Activated naive CD4-positive, alpha-beta T cell treated with anti-CD3 and anti-CD28 coated beads, Interleukin-2, amount 50 U/mL, for 24 hours (primary cell): ENCODE measurements around the gene FIS1.
"Not testable (repeated sequence)": the region's sequence is repeated elsewhere in the genome, so short reads cannot be mapped to it uniquely, and the experiment has no call there.

Experiments used
- H3K27ac Mint-ChIP-seq: one replicate; pipeline ENCODE4 v1.8.0; 2021; ENCODE audit warnings: mild to moderate bottlenecking, mixed read lengths
- H3K27me3 Mint-ChIP-seq: one replicate; pipeline ENCODE4 v1.8.0; 2021; ENCODE audit warnings: mixed read lengths
- H3K36me3 Mint-ChIP-seq: one replicate; pipeline ENCODE4 v1.8.0; 2021; ENCODE audit warnings: mixed read lengths
- H3K4me1 Mint-ChIP-seq: one replicate; pipeline ENCODE4 v1.8.0; 2021; ENCODE audit warnings: mixed read lengths
- H3K4me3 Mint-ChIP-seq: one replicate; pipeline ENCODE4 v1.8.0; 2021; ENCODE audit warnings: mild to moderate bottlenecking, mixed read lengths
- H3K9me3 Mint-ChIP-seq: one replicate; pipeline ENCODE4 v1.8.0; 2021; ENCODE audit warnings: mixed read lengths

The FIS1 gene

GRCh38 chr7:101244375-101245146, at the start of gene FIS1:
Gene FIS1, minus strand, starts transcription at chr7:101245081. Its CDS starts 77 bp downstream, at chr7:101245004.
- H3K27me3 Mint-ChIP-seq: no peaks in the 10 kb centered on the region
- no peaks in the 10 kb centered on the region for H3K9me3 Mint-ChIP-seq
- H3K27ac Mint-ChIP-seq: peak within 1 kb of the TSS; percentile 90
- H3K36me3 Mint-ChIP-seq: peaks cover 2% of the 10 kb centered on the region
- peak within 1 kb of the TSS; percentile 96 for H3K4me3 Mint-ChIP-seq
- peaks cover 32% of the 10 kb centered on the region for H3K4me1 Mint-ChIP-seq

GRCh38 chr7:101294039-101294831, 49.4 kb upstream of the FIS1 start:
- peaks cover 5% of the 10 kb centered on the region for H3K4me1 Mint-ChIP-seq
- peaks cover 28% of the 10 kb centered on the region for H3K27me3 Mint-ChIP-seq
- H3K4me3 Mint-ChIP-seq: no peak overlapping the region
- H3K36me3 Mint-ChIP-seq: no peaks in the 10 kb centered on the region
- H3K27ac Mint-ChIP-seq: no peak overlapping the region
- no peaks in the 10 kb centered on the region for H3K9me3 Mint-ChIP-seq

GRCh38 chr7:101293069-101294021, 48.5 kb upstream of the FIS1 start:
- peaks cover 24% of the 10 kb centered on the region for H3K27me3 Mint-ChIP-seq
- not testable (repeated sequence) for H3K4me1 Mint-ChIP-seq, H3K27ac Mint-ChIP-seq, H3K9me3 Mint-ChIP-seq, H3K4me3 Mint-ChIP-seq, H3K36me3 Mint-ChIP-seq

- not testable (repeated sequence) for H3K4me3 Mint-ChIP-seq, H3K9me3 Mint-ChIP-seq, H3K4me1 Mint-ChIP-seq, H3K36me3 Mint-ChIP-seq, H3K27ac Mint-ChIP-seq
- H3K27me3 Mint-ChIP-seq: peaks cover 20% of the 10 kb centered on the region
These were observed 47.7 kb upstream of the FIS1 start for GRCh38 chr7:101292566-101292965.

- H3K36me3 Mint-ChIP-seq, H3K9me3 Mint-ChIP-seq, H3K27ac Mint-ChIP-seq, H3K4me3 Mint-ChIP-seq: not testable (repeated sequence)
- Mint-ChIP-seq H3K4me1 (peaks cover 11% of the 10 kb centered on the region), H3K27me3 (peaks cover 11% of the 10 kb centered on the region)
These were observed 45.5 kb upstream of the FIS1 start for GRCh38 chr7:101290186-101291037.

- Mint-ChIP-seq H3K4me1 (peaks cover 11% of the 10 kb centered on the region), H3K27me3 (peaks cover 11% of the 10 kb centered on the region)
- not testable (repeated sequence) for H3K36me3 Mint-ChIP-seq, H3K27ac Mint-ChIP-seq, H3K9me3 Mint-ChIP-seq, H3K4me3 Mint-ChIP-seq
These were observed 44.8 kb upstream of the FIS1 start for GRCh38 chr7:101289687-101290086.

- no peaks in the 10 kb centered on the region for H3K36me3 Mint-ChIP-seq
- peaks cover 11% of the 10 kb centered on the region for H3K4me1 Mint-ChIP-seq
- H3K4me3 Mint-ChIP-seq: no peak overlapping the region
- no peaks in the 10 kb centered on the region for H3K9me3 Mint-ChIP-seq
- H3K27ac Mint-ChIP-seq: no peak overlapping the region
- peaks cover 8% of the 10 kb centered on the region for H3K27me3 Mint-ChIP-seq
These were observed 43.6 kb upstream of the FIS1 start for GRCh38 chr7:101288439-101288838.

- Mint-ChIP-seq H3K36me3 (no peaks in the 10 kb centered on the region), H3K27me3 (peaks cover 6% of the 10 kb centered on the region), H3K27ac (no peak overlapping the region), H3K4me3 (no peak overlapping the region), H3K4me1 (peaks cover 18% of the 10 kb centered on the region), H3K9me3 (no peaks in the 10 kb centered on the region)
These were observed 42.2 kb upstream of the FIS1 start for GRCh38 chr7:101287032-101287431.

GRCh38 chr7:101285880-101286279, 41.0 kb upstream of the FIS1 start:
- not testable (repeated sequence) for H3K27me3 Mint-ChIP-seq, H3K4me3 Mint-ChIP-seq, H3K36me3 Mint-ChIP-seq, H3K9me3 Mint-ChIP-seq, H3K27ac Mint-ChIP-seq
- peaks cover 18% of the 10 kb centered on the region for H3K4me1 Mint-ChIP-seq

GRCh38 chr7:101285171-101285570, 40.3 kb upstream of the FIS1 start:
- Mint-ChIP-seq H3K27me3 (no peaks in the 10 kb centered on the region), H3K4me1 (peaks cover 13% of the 10 kb centered on the region), H3K9me3 (no peaks in the 10 kb centered on the region), H3K36me3 (no peaks in the 10 kb centered on the region), H3K4me3 (no peak overlapping the region), H3K27ac (no peak overlapping the region)

- not testable (repeated sequence) for H3K4me3 Mint-ChIP-seq, H3K36me3 Mint-ChIP-seq, H3K4me1 Mint-ChIP-seq, H3K27ac Mint-ChIP-seq, H3K27me3 Mint-ChIP-seq, H3K9me3 Mint-ChIP-seq
These were observed 36.0 kb upstream of the FIS1 start for GRCh38 chr7:101280912-101281311.

- Mint-ChIP-seq H3K27ac (no peak overlapping the region), H3K9me3 (no peaks in the 10 kb centered on the region), H3K4me3 (no peak overlapping the region)
These were observed 33.8 kb upstream of the FIS1 start for GRCh38 chr7:101278461-101279292.

GRCh38 chr7:101277155-101277554, 32.3 kb upstream of the FIS1 start:
- no peaks in the 10 kb centered on the region for H3K4me1 Mint-ChIP-seq
- no peak overlapping the region for H3K27ac Mint-ChIP-seq
- no peak overlapping the region for H3K4me3 Mint-ChIP-seq
- peaks cover 7% of the 10 kb centered on the region for H3K27me3 Mint-ChIP-seq
- no peaks in the 10 kb centered on the region for H3K36me3 Mint-ChIP-seq
- H3K9me3 Mint-ChIP-seq: no peaks in the 10 kb centered on the region

More at GRCh38 chr7:101278461-101279292, 33.8 kb upstream of the FIS1 start:
- H3K4me1 Mint-ChIP-seq: peaks cover 7% of the 10 kb centered on the region
- H3K36me3 Mint-ChIP-seq: no peaks in the 10 kb centered on the region
- peaks cover 3% of the 10 kb centered on the region for H3K27me3 Mint-ChIP-seq

GRCh38 chr7:101273206-101273605, 28.3 kb upstream of the FIS1 start:
- Mint-ChIP-seq H3K4me3 (no peak overlapping the region), H3K27me3 (peaks cover 8% of the 10 kb centered on the region), H3K36me3 (no peaks in the 10 kb centered on the region), H3K27ac (no peak overlapping the region), H3K9me3 (no peaks in the 10 kb centered on the region), H3K4me1 (no peaks in the 10 kb centered on the region)
